Esophagus mucosa (tissue), 1 donor: ENCODE results near the gene EGFR. TPM values are rescaled to one million over a fixed set of nuclear protein-coding genes. Genes with fewer than 3 reads are reported as not detected.

Experiments used
- ATAC-seq: fragments of 200-7000 bp; cut with Tn5 transposase; one replicate; pipeline ENCODE4 v1.9.1; 2020
- total RNA-seq: library from RNA; stranded (reverse); gene quantifications from one replicate; pipeline ENCODE4 v1.2.4, GENCODE V29; 2023
- donor health status: DM: yes; HTN: yes; CAD: no.

Gene EGFR
- total RNA-seq, 1 donor from 2014 or later: 101 TPM

- ATAC-seq: no peak
These were observed 233.1 kb downstream of the EGFR start for GRCh38 chr7:55251911-55252310.

- ATAC-seq: no peak
These were observed 233.6 kb downstream of the EGFR start for GRCh38 chr7:55252386-55252785.

- no peak for ATAC-seq
These were observed 234.4 kb downstream of the EGFR start for GRCh38 chr7:55253188-55253587.

GRCh38 chr7:55254242-55254595 is 235.4 kb downstream of the EGFR start:
- ATAC-seq: no peak

GRCh38 chr7:55254596-55255495 is 236.0 kb downstream of the EGFR start:
- peak; percentile 95 for ATAC-seq

- ATAC-seq: peak; percentile 93
These were observed 237.0 kb downstream of the EGFR start for GRCh38 chr7:55255496-55256445.

- ATAC-seq: no peak
These were observed 239.8 kb downstream of the EGFR start for GRCh38 chr7:55258631-55259030.

- ATAC-seq: no peak
These were observed 241.4 kb downstream of the EGFR start for GRCh38 chr7:55260171-55260570.

GRCh38 chr7:55260676-55261385 is 242.0 kb downstream of the EGFR start:
- no peak for ATAC-seq
